ENCODE results near the gene CASK.

DNA sequence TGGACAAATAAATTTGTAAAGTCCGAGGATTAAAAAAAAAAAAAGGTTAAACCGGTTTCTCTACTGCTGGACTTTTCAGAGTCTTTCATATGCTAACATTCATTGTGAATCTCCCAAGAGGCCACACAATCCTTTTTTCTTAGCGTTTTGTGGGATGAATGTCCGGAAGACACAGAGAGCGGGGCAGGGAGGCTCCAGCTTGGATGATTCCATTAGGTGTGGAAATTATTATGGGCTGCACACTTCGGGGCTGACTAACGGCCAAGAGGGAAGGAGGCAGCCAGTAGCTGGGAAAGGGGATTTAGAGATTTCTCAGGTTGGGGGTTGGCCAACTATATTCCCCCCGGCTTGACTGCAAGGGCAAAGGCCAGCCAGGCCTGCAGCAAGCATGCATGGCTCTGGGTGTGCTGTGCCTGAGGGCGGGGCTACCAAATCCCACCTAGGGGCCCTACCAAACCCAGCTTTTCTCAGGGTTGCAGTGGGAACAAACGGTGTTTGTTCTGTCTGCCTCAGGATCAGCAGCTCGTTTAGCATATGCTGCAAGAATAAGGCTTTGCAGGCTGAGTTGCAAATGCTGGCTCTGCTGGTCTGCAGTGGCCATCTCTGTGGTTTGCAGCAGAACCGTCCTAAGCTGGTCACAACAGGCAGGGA lies 447.6 kb downstream of the CASK start:
- TF ChIP-seq, protein P1, sequence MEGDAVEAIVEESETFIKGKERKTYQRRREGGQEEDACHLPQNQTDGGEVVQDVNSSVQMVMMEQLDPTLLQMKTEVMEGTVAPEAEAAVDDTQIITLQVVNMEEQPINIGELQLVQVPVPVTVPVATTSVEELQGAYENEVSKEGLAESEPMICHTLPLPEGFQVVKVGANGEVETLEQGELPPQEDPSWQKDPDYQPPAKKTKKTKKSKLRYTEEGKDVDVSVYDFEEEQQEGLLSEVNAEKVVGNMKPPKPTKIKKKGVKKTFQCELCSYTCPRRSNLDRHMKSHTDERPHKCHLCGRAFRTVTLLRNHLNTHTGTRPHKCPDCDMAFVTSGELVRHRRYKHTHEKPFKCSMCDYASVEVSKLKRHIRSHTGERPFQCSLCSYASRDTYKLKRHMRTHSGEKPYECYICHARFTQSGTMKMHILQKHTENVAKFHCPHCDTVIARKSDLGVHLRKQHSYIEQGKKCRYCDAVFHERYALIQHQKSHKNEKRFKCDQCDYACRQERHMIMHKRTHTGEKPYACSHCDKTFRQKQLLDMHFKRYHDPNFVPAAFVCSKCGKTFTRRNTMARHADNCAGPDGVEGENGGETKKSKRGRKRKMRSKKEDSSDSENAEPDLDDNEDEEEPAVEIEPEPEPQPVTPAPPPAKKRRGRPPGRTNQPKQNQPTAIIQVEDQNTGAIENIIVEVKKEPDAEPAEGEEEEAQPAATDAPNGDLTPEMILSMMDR (IDR thresholded peaks at IDR 0.05 in 8 of 11, conservative IDR thresholded peaks at IDR 0.05 in 3 of 11), result no peak
- no peak for TF ChIP-seq POLR2AphosphoS5 (IDR thresholded peaks at IDR 0.05)
